Measurements from ENCODE around the gene FGFR3.

GRCh38 chr4:1806596-1807331, 13.7 kb downstream of the FGFR3 start:
- TF ChIP-seq, protein P1, sequence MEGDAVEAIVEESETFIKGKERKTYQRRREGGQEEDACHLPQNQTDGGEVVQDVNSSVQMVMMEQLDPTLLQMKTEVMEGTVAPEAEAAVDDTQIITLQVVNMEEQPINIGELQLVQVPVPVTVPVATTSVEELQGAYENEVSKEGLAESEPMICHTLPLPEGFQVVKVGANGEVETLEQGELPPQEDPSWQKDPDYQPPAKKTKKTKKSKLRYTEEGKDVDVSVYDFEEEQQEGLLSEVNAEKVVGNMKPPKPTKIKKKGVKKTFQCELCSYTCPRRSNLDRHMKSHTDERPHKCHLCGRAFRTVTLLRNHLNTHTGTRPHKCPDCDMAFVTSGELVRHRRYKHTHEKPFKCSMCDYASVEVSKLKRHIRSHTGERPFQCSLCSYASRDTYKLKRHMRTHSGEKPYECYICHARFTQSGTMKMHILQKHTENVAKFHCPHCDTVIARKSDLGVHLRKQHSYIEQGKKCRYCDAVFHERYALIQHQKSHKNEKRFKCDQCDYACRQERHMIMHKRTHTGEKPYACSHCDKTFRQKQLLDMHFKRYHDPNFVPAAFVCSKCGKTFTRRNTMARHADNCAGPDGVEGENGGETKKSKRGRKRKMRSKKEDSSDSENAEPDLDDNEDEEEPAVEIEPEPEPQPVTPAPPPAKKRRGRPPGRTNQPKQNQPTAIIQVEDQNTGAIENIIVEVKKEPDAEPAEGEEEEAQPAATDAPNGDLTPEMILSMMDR (IDR thresholded peaks at IDR 0.05; ENCODE audit: control extremely low read depth in 1 of 3, insufficient read depth in 1 of 3, low read depth in 1 of 3, low read length in 3 of 3) = no peak
- TF ChIP-seq POLR2A (IDR thresholded peaks at IDR 0.05; ENCODE audit: control extremely low read depth in 1 of 2, low read depth in 2 of 2, low read length in 2 of 2) = no peak
- no peak for TF ChIP-seq TEAD4 (IDR thresholded peaks at IDR 0.05; ENCODE audit: low read depth, low read length)
- TF ChIP-seq EZH2 (IDR thresholded peaks at IDR 0.05; ENCODE audit: low read depth, low read length, severe bottlenecking) = no peak

All from H1 (cell line).